RWPE2 (cell line): ENCODE measurements around the gene INPP5E.

ENCODE experiments used
- ATAC-seq: fragments of 200-7000 bp; cut with Tn5 transposase; 3 replicates; pipeline ENCODE4 v1.9.1; 2021; ENCODE audit warnings: low read depth
- DNase-seq: peaks from one replicate; pipeline ENCODE4 v3.0.0-alpha.2; 2020; ENCODE audit warnings: low spot score
- H3K27ac ChIP-seq: fragments of 450-650 bp; 2 replicates; pipeline ENCODE4 v1.5.1; 2017; ENCODE audit warnings: mild to moderate bottlenecking; ENCODE audit not compliant: poor library complexity, severe bottlenecking
- H3K27me3 ChIP-seq: fragments of 250-450 bp; sonication (Bioruptor Pico); 2 replicates; pipeline ENCODE4 v1.5.1; 2021; ENCODE audit warnings: mild to moderate bottlenecking, moderate library complexity; ENCODE audit not compliant: insufficient read depth, poor library complexity, severe bottlenecking
- H3K36me3 ChIP-seq: fragments of 250-450 bp; sonication (Bioruptor Pico); 2 replicates; pipeline ENCODE4 v1.5.1; 2020; ENCODE audit warnings: low read depth, mild to moderate bottlenecking, moderate library complexity
- H3K4me1 ChIP-seq: fragments of 250-450 bp; sonication (Bioruptor Pico); 2 replicates; pipeline ENCODE4 v1.5.1; 2021; ENCODE audit warnings: mild to moderate bottlenecking, moderate library complexity; ENCODE audit not compliant: insufficient read depth, poor library complexity, severe bottlenecking
- H3K4me3 ChIP-seq: fragments of 250-450 bp; sonication (Bioruptor Pico); 2 replicates; pipeline ENCODE4 v1.5.1; 2021; ENCODE audit warnings: mild to moderate bottlenecking, moderate library complexity; ENCODE audit not compliant: severe bottlenecking
- H3K9me3 ChIP-seq: fragments of 250-450 bp; sonication (Bioruptor Pico); 2 replicates; pipeline ENCODE4 v1.5.1; 2021; ENCODE audit warnings: mild to moderate bottlenecking, moderate library complexity; ENCODE audit not compliant: severe bottlenecking
- CTCF ChIP-seq: fragments of 450-650 bp; IDR thresholded peaks from one replicate; pipeline ENCODE4 v1.5.1; 2017; ENCODE audit warnings: mild to moderate bottlenecking, moderate library complexity; ENCODE audit not compliant: poor library complexity, severe bottlenecking

Gene INPP5E

GRCh38 chr9:136381311-136381710 is 58.3 kb downstream of the INPP5E start:
- no peak overlapping the region for H3K27ac ChIP-seq
- peaks cover 27% of the 10 kb centered on the region; the same call in 1 of the 2 replicates for H3K36me3 ChIP-seq
- no peak for DNase-seq
- no peaks in the 10 kb centered on the region for H3K27me3 ChIP-seq
- ATAC-seq = no peak
- H3K4me1 ChIP-seq = no peaks in the 10 kb centered on the region
- TF ChIP-seq CTCF = no peak
- H3K9me3 ChIP-seq = no peaks in the 10 kb centered on the region
- no peak overlapping the region for H3K4me3 ChIP-seq

- Histone ChIP-seq H3K9me3 (no peaks in the 10 kb centered on the region), H3K27me3 (no peaks in the 10 kb centered on the region), H3K27ac (no peak overlapping the region), H3K4me3 (no peak overlapping the region), H3K4me1 (no peaks in the 10 kb centered on the region), H3K36me3 (peaks cover 20% of the 10 kb centered on the region; the same call in 1 of the 2 replicates)
- TF ChIP-seq CTCF = no peak
- no peak for ATAC-seq
- no peak for DNase-seq
Measured at GRCh38 chr9:136380381-136380780, 59.3 kb downstream of the INPP5E start.

- Histone ChIP-seq H3K9me3 (no peaks in the 10 kb centered on the region), H3K27ac (no peak overlapping the region), H3K4me1 (no peaks in the 10 kb centered on the region), H3K27me3 (no peaks in the 10 kb centered on the region), H3K4me3 (no peak overlapping the region), H3K36me3 (peaks cover 18% of the 10 kb centered on the region; the same call in 1 of the 2 replicates)
- ATAC-seq = no peak
- TF ChIP-seq CTCF = no peak
- no peak for DNase-seq
Measured at GRCh38 chr9:136379891-136380290, 59.8 kb downstream of the INPP5E start.

- Histone ChIP-seq H3K4me3 (no peak overlapping the region), H3K4me1 (no peaks in the 10 kb centered on the region), H3K27ac (no peak overlapping the region), H3K9me3 (no peaks in the 10 kb centered on the region), H3K36me3 (peaks cover 14% of the 10 kb centered on the region; the same call in 1 of the 2 replicates), H3K27me3 (no peaks in the 10 kb centered on the region)
- TF ChIP-seq CTCF = no peak
- DNase-seq = no peak
- no peak for ATAC-seq
Measured at GRCh38 chr9:136379401-136379800, 60.2 kb downstream of the INPP5E start.

GRCh38 chr9:136379003-136379287 is 60.7 kb downstream of the INPP5E start:
- H3K27ac ChIP-seq = no peak overlapping the region
- H3K4me1 ChIP-seq = no peaks in the 10 kb centered on the region
- ATAC-seq (no peak), DNase-seq (no peak)
- H3K9me3 ChIP-seq = no peaks in the 10 kb centered on the region
- H3K36me3 ChIP-seq = peaks cover 11% of the 10 kb centered on the region; the same call in 1 of the 2 replicates
- no peak for TF ChIP-seq CTCF
- no peaks in the 10 kb centered on the region for H3K27me3 ChIP-seq
- H3K4me3 ChIP-seq = no peak overlapping the region
